Large intestine (tissue), 3 donors: Measurements from ENCODE around the gene CEP295NL. TPM values are rescaled to one million over a fixed set of nuclear protein-coding genes. Genes with fewer than 3 reads are reported as not detected.

Experiments
- DNase-seq, 2 donors: peaks; one replicate each; pipeline versions ENCODE4 v3.0.0 to v3.0.0-alpha.2; 2013
- H3K27ac ChIP-seq: one replicate; pipeline ENCODE4 v1.5.1; 2013; ENCODE audit warnings: low read length
- H3K27me3 ChIP-seq: 2 replicates; pipeline ENCODE4 v1.6.1; 2013; ENCODE audit warnings: low read length; ENCODE audit not compliant: control insufficient read depth, insufficient read depth
- H3K36me3 ChIP-seq: 2 replicates; pipeline ENCODE4 v1.6.1; 2013; ENCODE audit warnings: low read length; ENCODE audit not compliant: control insufficient read depth, insufficient read depth
- H3K4me1 ChIP-seq: one replicate; pipeline ENCODE4 v1.6.1; 2013; ENCODE audit warnings: low read length; ENCODE audit not compliant: control insufficient read depth, insufficient read depth
- H3K4me3 ChIP-seq: one replicate; pipeline ENCODE4 v1.5.1; 2013; ENCODE audit warnings: low read length
- H3K9me3 ChIP-seq: one replicate; pipeline ENCODE4 v1.6.1; 2013; ENCODE audit warnings: mild to moderate bottlenecking, low read depth, low read length, moderate library complexity; ENCODE audit not compliant: control insufficient read depth
- WGBS: methylation state at CpG from one replicate; pipeline ENCODE4 v1.1.5; 2013; ENCODE audit warnings: low lambda C conversion rate; ENCODE audit not compliant: insufficient coverage; 5-methylcytosine and 5-hydroxymethylcytosine counted together
- polyA plus RNA-seq: library from polyadenylated mRNA; unstranded; fragments of 120-200 nt; gene quantifications from one replicate; pipeline ENCODE4 v1.2.1, GENCODE V29; 2013

Gene CEP295NL
- polyA plus RNA-seq, 1 donor = 0.24 TPM

- peaks cover 21% of the 10 kb centered on the region for H3K4me1 ChIP-seq
- peak in 1 of 2 donors; percentile 64 for DNase-seq
- peak overlapping the region; percentile 61 for H3K4me3 ChIP-seq
- H3K27ac ChIP-seq = peak overlapping the region; percentile 86
- H3K27me3 ChIP-seq = peaks cover 2% of the 10 kb centered on the region
- no CpG with 5 or more reads among the region's 33 CpGs for WGBS
- no peaks in the 10 kb centered on the region for H3K9me3 ChIP-seq
- no peaks in the 10 kb centered on the region for H3K36me3 ChIP-seq
Measured at GRCh38 chr17:78925662-78926555, 22.9 kb upstream of the CEP295NL start.

- no peaks in the 10 kb centered on the region for H3K9me3 ChIP-seq
- peaks cover 2% of the 10 kb centered on the region for H3K27me3 ChIP-seq
- peak within 1 kb of the TSS; percentile 61 for H3K4me3 ChIP-seq
- H3K36me3 ChIP-seq = no peaks in the 10 kb centered on the region
- no CpG with 5 or more reads among the region's 52 CpGs for WGBS
- peak within 1 kb of the TSS; percentile 86 for H3K27ac ChIP-seq
- peak; percentile 79 to 81 for DNase-seq
- H3K4me1 ChIP-seq = peaks cover 27% of the 10 kb centered on the region
Measured at GRCh38 chr17:78925234-78925633, 22.2 kb upstream of the CEP295NL start, which contains the start of gene TIMP2. Gene TIMP2 (minus strand): TSS chr17:78925387. CDS start chr17:78925088, 299 bp downstream.

- H3K27me3 ChIP-seq = peaks cover 2% of the 10 kb centered on the region
- peak overlapping the region; percentile 38 for H3K27ac ChIP-seq
- no CpG with 5 or more reads among the region's 64 CpGs for WGBS
- H3K4me3 ChIP-seq = peak overlapping the region; percentile 48
- no peaks in the 10 kb centered on the region for H3K9me3 ChIP-seq
- peak in 1 of 2 donors; percentile 34 for DNase-seq
- H3K36me3 ChIP-seq = no peaks in the 10 kb centered on the region
- H3K4me1 ChIP-seq = peaks cover 34% of the 10 kb centered on the region
Measured at GRCh38 chr17:78924481-78925151, 21.6 kb upstream of the CEP295NL start.

- H3K4me1 ChIP-seq = peaks cover 39% of the 10 kb centered on the region
- peak; percentile 88 to 91 for DNase-seq
- H3K36me3 ChIP-seq = no peaks in the 10 kb centered on the region
- H3K9me3 ChIP-seq = no peaks in the 10 kb centered on the region
- no CpG with 5 or more reads among the region's 28 CpGs for WGBS
- H3K4me3 ChIP-seq = peak overlapping the region; percentile 48
- H3K27me3 ChIP-seq = peaks cover 2% of the 10 kb centered on the region
- peak overlapping the region; percentile 38 for H3K27ac ChIP-seq
Measured at GRCh38 chr17:78923660-78924453, 20.9 kb upstream of the CEP295NL start.

GRCh38 chr17:78922816-78923498 is 20.0 kb upstream of the CEP295NL start:
- Histone ChIP-seq H3K27ac (peak overlapping the region; percentile 38), H3K36me3 (no peaks in the 10 kb centered on the region), H3K4me3 (peak overlapping the region; percentile 48), H3K27me3 (peaks cover 2% of the 10 kb centered on the region), H3K9me3 (no peaks in the 10 kb centered on the region), H3K4me1 (peaks cover 39% of the 10 kb centered on the region)
- no peak for DNase-seq
- WGBS = 100% methylated on average over 2 of the region's 13 CpGs

- Histone ChIP-seq H3K27me3 (peaks cover 2% of the 10 kb centered on the region), H3K9me3 (no peaks in the 10 kb centered on the region), H3K27ac (no peak overlapping the region), H3K4me3 (no peak overlapping the region), H3K4me1 (peaks cover 42% of the 10 kb centered on the region), H3K36me3 (no peaks in the 10 kb centered on the region)
- WGBS = no CpG with 5 or more reads among the region's 8 CpGs
- DNase-seq = no peak
Measured at GRCh38 chr17:78921437-78921971, 18.5 kb upstream of the CEP295NL start.

- no CpG with 5 or more reads among the region's 8 CpGs for WGBS
- DNase-seq = peak; percentile 51 to 67
- no peaks in the 10 kb centered on the region for H3K9me3 ChIP-seq
- peak overlapping the region; percentile 48 for H3K27ac ChIP-seq
- H3K4me1 ChIP-seq = peaks cover 48% of the 10 kb centered on the region
- H3K27me3 ChIP-seq = peaks cover under 1% of the 10 kb centered on the region
- no peak overlapping the region for H3K4me3 ChIP-seq
- no peaks in the 10 kb centered on the region for H3K36me3 ChIP-seq
Measured at GRCh38 chr17:78920528-78920927, 17.5 kb upstream of the CEP295NL start.

GRCh38 chr17:78919861-78920450 is 17.0 kb upstream of the CEP295NL start:
- Histone ChIP-seq H3K4me1 (peaks cover 50% of the 10 kb centered on the region), H3K9me3 (no peaks in the 10 kb centered on the region), H3K27me3 (no peaks in the 10 kb centered on the region), H3K27ac (peak overlapping the region; percentile 48), H3K36me3 (no peaks in the 10 kb centered on the region), H3K4me3 (no peak overlapping the region)
- WGBS = 83% methylated on average over 2 of the region's 20 CpGs
- no peak for DNase-seq

- Histone ChIP-seq H3K27me3 (no peaks in the 10 kb centered on the region), H3K27ac (no peak overlapping the region), H3K4me3 (no peak overlapping the region), H3K36me3 (no peaks in the 10 kb centered on the region), H3K9me3 (no peaks in the 10 kb centered on the region), H3K4me1 (peaks cover 46% of the 10 kb centered on the region)
- no peak for DNase-seq
- WGBS = no CpG with 5 or more reads among the region's 14 CpGs
Measured at GRCh38 chr17:78918979-78919378, 16.0 kb upstream of the CEP295NL start.
